IMR-90 (cell line): ENCODE results near the gene PLEKHG1.

Experiments used
- CEBPB ChIP-seq: IDR thresholded peaks from 2 replicates; pipeline ENCODE4 v1.6.1; 2012; ENCODE audit warnings: low read depth, low read length, improper control_type of control experiment
- CTCF ChIP-seq: conservative IDR thresholded peaks from 2 replicates; pipeline ENCODE4 v1.5.1; 2012; ENCODE audit warnings: mild to moderate bottlenecking, low read depth, low read length, improper control_type of control experiment
- MXI1 ChIP-seq: IDR thresholded peaks from 2 replicates; pipeline ENCODE4 v1.6.1; 2012; ENCODE audit warnings: low read depth, mild to moderate bottlenecking, low read length, moderate library complexity, borderline replicate concordance
- NFE2L2 ChIP-seq: fragments of 150-350 bp; IDR thresholded peaks from 2 replicates; pipeline ENCODE4 v1.6.1; 2016; ENCODE audit warnings: low read depth, mild to moderate bottlenecking, low read length
- POLR2A ChIP-seq: IDR thresholded peaks from 2 replicates; pipeline ENCODE4 v1.6.1; 2012; ENCODE audit warnings: mild to moderate bottlenecking, low read depth, low read length
- RAD21 ChIP-seq: IDR thresholded peaks from 2 replicates; pipeline ENCODE4 v1.6.1; 2012; ENCODE audit warnings: low read length, improper control_type of control experiment
- RCOR1 ChIP-seq: IDR thresholded peaks from 2 replicates; pipeline ENCODE4 v1.6.1; 2012; ENCODE audit warnings: mild to moderate bottlenecking, low read length, improper control_type of control experiment; ENCODE audit not compliant: insufficient replicate concordance
- RFX5 ChIP-seq: IDR thresholded peaks from 2 replicates; pipeline ENCODE4 v1.8.0; 2012; ENCODE audit warnings: low read depth, mild to moderate bottlenecking, low read length, moderate library complexity
- SMC3 ChIP-seq: fragments of 150-350 bp; IDR thresholded peaks from 2 replicates; pipeline ENCODE4 v1.6.1; 2016; ENCODE audit warnings: low read depth, mild to moderate bottlenecking, antibody characterized with exemption, low read length, moderate library complexity
- USF2 ChIP-seq: fragments of 150-350 bp; IDR thresholded peaks from 2 replicates; pipeline ENCODE4 v1.6.1; 2017; ENCODE audit warnings: mild to moderate bottlenecking, antibody characterized with exemption, low read length, low read depth
- TF ChIP-seq, protein P1 (sequence below): fragments of 150-350 bp; IDR thresholded peaks from 2 replicates; pipeline ENCODE4 v1.6.1; 2016; ENCODE audit warnings: low read depth, mild to moderate bottlenecking, low read length, moderate library complexity, borderline replicate concordance

GRCh38 chr6:150557043-150557599 is 42.6 kb upstream of the PLEKHG1 start:
- no peak for TF ChIP-seq CTCF
- TF ChIP-seq SMC3 = no peak
- no peak for TF ChIP-seq RCOR1
- no peak for TF ChIP-seq POLR2A
- TF ChIP-seq NFE2L2 = no peak
- no peak for TF ChIP-seq RAD21
- TF ChIP-seq USF2 = no peak
- no peak for TF ChIP-seq MXI1
- TF ChIP-seq, protein P1, sequence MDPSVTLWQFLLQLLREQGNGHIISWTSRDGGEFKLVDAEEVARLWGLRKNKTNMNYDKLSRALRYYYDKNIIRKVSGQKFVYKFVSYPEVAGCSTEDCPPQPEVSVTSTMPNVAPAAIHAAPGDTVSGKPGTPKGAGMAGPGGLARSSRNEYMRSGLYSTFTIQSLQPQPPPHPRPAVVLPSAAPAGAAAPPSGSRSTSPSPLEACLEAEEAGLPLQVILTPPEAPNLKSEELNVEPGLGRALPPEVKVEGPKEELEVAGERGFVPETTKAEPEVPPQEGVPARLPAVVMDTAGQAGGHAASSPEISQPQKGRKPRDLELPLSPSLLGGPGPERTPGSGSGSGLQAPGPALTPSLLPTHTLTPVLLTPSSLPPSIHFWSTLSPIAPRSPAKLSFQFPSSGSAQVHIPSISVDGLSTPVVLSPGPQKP = no peak
- no peak for TF ChIP-seq CEBPB
- TF ChIP-seq RFX5 = no peak
